ENCODE measurements around the gene LCNL1.

LCNL1 gene

DNA sequence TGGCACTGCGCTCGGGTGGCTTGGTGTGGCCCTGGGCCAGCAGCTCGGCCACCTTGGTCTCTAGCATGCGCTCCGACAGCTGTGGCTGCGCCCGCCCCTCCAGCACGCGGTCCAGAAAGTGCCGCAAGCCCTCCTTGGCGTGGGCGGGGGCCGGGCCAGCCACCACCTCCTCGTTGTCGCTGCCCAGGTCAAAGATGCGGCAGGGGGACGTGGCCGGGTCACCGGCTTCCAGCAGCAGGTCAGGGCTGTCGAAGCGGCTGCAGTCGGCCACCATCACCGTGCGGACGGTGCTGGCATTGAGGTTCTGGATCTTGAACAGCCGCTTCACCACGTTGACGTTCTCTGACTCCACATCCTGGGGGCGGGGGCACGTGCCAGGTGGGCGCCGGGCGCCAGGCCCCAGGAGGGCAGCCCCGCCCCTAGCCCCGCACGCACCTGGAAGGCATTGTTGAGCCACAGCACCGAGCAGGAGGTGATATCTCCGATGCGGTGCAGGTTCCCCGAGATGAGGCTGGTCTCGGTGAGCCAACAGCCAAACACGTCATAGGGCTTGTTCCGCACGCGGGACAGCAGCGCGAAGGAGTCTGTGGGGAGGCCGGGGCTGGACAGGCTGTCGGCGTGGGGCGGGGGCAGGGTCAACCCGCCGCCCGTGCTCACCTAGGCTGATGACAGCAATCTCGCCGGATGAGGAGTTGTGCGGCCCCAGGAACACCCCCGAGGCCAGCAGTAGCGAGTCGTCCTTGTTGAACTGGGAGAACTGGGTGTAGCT lies 40.5 kb upstream of the LCNL1 start:
- Histone ChIP-seq H3K36me3 (ENCODE audit: control insufficient read depth in 2 of 2, insufficient read depth in 2 of 2, low read length in 2 of 2) (peaks cover 28 to 34% of the 10 kb centered on the region in 2 donors), H3K9ac (ENCODE audit: low read length in 2 of 2) (no peak overlapping the region), H3K27ac (ENCODE audit: low read length) (no peak overlapping the region), H3K4me3 (ENCODE audit: low read length in 2 of 2) (no peak overlapping the region), H3K4me1 (ENCODE audit: control insufficient read depth, insufficient read depth, low read length) (peaks cover 18% of the 10 kb centered on the region), H3K27me3 (ENCODE audit: control insufficient read depth in 1 of 2, insufficient read depth in 2 of 2, low read length in 2 of 2) (no peaks in the 10 kb centered on the region), H3K9me3 (ENCODE audit: control insufficient read depth in 2 of 2, low read length in 2 of 2) (no peaks in the 10 kb centered on the region)

DNA sequence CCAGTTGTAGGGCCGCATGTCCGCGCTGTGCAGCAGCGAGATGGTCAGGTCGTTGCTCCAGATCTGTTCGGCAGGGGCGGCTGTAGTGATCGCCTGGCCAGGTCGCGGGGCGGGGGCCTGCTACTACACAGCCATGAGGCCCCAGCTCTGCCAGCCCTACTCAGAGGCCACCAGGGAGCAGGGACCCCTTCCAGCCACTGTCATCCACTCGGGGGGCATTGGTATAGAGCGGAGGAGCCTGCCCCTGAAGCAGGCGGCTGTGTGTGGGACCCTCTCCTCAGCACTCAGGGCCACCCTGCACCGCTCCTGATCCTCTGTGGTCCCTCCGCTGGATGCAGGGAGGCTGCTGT lies 39.9 kb upstream of the LCNL1 start:
- H3K36me3 ChIP-seq (ENCODE audit: control insufficient read depth in 2 of 2, insufficient read depth in 2 of 2, low read length in 2 of 2) = peaks cover 28 to 34% of the 10 kb centered on the region in 2 donors
- H3K9me3 ChIP-seq (ENCODE audit: control insufficient read depth in 2 of 2, low read length in 2 of 2) = no peaks in the 10 kb centered on the region
- peaks cover 21% of the 10 kb centered on the region for H3K4me1 ChIP-seq (ENCODE audit: control insufficient read depth, insufficient read depth, low read length)
- H3K9ac ChIP-seq (ENCODE audit: low read length in 2 of 2) = no peak overlapping the region
- H3K27ac ChIP-seq (ENCODE audit: low read length) = no peak overlapping the region
- no peaks in the 10 kb centered on the region for H3K27me3 ChIP-seq (ENCODE audit: control insufficient read depth in 1 of 2, insufficient read depth in 2 of 2, low read length in 2 of 2)
- H3K4me3 ChIP-seq (ENCODE audit: low read length in 2 of 2) = no peak overlapping the region

DNA sequence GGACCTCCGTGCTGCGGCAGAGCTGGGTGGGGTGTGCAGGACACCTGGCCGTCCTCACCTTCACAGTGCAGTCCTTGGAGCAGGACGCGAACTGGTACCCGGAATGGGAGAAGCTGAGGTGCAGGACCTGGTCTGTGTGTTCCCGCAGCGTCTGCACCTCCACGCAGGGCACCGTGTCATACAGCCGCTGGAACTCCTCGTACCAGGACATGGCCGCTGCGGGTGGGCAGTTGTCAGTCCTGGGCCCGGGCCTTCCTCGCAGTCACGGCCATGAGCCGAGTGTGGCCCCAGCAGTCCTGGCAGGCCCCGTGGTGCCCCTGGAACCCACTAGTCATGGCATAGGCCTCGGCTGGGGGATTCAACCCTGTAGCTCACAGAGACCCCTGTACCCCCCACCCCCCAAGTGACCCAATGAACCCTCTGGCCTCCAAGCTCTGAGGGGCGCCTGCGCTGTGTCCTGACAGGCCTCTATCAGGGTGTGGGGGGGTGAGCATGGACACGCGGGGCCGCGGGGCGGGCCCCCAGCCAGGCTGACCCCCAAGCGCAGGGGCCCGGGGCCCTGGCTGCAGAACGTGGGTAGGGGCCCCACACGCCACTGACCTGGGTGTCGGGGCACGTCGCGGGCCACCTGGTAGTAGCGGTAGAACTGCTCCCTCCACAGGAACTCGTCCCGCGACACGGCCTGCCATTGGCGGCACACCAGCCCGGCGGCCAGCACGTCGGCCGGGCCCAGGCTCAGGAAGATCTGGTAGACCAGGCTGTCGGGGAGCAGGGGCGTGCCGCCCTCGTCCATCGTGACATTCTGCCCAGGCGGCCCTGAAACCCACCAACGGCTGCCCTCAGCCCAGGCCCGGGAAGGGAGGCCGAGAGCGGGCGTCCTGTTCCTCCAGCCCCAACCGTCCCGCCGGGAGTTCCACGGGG lies 39.2 kb upstream of the LCNL1 start:
- Histone ChIP-seq H3K4me3 (ENCODE audit: low read length in 2 of 2) (peak overlapping the region; percentile 75 to 87), H3K27me3 (ENCODE audit: control insufficient read depth in 1 of 2, insufficient read depth in 2 of 2, low read length in 2 of 2) (no peaks in the 10 kb centered on the region), H3K36me3 (ENCODE audit: control insufficient read depth in 2 of 2, insufficient read depth in 2 of 2, low read length in 2 of 2) (peaks cover 28 to 34% of the 10 kb centered on the region in 2 donors), H3K9me3 (ENCODE audit: control insufficient read depth in 2 of 2, low read length in 2 of 2) (no peaks in the 10 kb centered on the region), H3K4me1 (ENCODE audit: control insufficient read depth, insufficient read depth, low read length) (peaks cover 23% of the 10 kb centered on the region), H3K9ac (ENCODE audit: low read length in 2 of 2) (peak overlapping the region; percentile 68 to 78), H3K27ac (ENCODE audit: low read length) (peak overlapping the region; percentile 37)

- Histone ChIP-seq H3K4me3 (ENCODE audit: low read length in 2 of 2) (peak overlapping the region; percentile 75 to 87), H3K36me3 (ENCODE audit: control insufficient read depth in 2 of 2, insufficient read depth in 2 of 2, low read length in 2 of 2) (peaks cover 24 to 33% of the 10 kb centered on the region in 2 donors), H3K9ac (ENCODE audit: low read length in 2 of 2) (peak overlapping the region; percentile 68 to 78), H3K9me3 (ENCODE audit: control insufficient read depth in 2 of 2, low read length in 2 of 2) (no peaks in the 10 kb centered on the region), H3K4me1 (ENCODE audit: control insufficient read depth, insufficient read depth, low read length) (peaks cover 24% of the 10 kb centered on the region), H3K27ac (ENCODE audit: low read length) (peak overlapping the region; percentile 37), H3K27me3 (ENCODE audit: control insufficient read depth in 1 of 2, insufficient read depth in 2 of 2, low read length in 2 of 2) (no peaks in the 10 kb centered on the region)
Observed at GRCh38 chr9:136944212-136944518, 38.6 kb upstream of the LCNL1 start.

GRCh38 chr9:136944519-136945332 lies 38.1 kb upstream of the LCNL1 start, which contains the start of the genes C8G and FBXW5:
C8G (plus strand) TSS chr9:136945243; CDS start chr9:136945321, 78 bp downstream.
FBXW5 (minus strand) TSS chr9:136944738; CDS start chr9:136944083, 655 bp downstream.
- H3K9me3 ChIP-seq (ENCODE audit: control insufficient read depth in 2 of 2, low read length in 2 of 2) = no peaks in the 10 kb centered on the region
- peak within 1 kb of the TSS; percentile 37 for H3K27ac ChIP-seq (ENCODE audit: low read length)
- peak within 1 kb of the TSS; percentile 75 to 87 for H3K4me3 ChIP-seq (ENCODE audit: low read length in 2 of 2)
- peaks cover 20 to 27% of the 10 kb centered on the region in 2 donors for H3K36me3 ChIP-seq (ENCODE audit: control insufficient read depth in 2 of 2, insufficient read depth in 2 of 2, low read length in 2 of 2)
- peak within 1 kb of the TSS; percentile 68 to 78 for H3K9ac ChIP-seq (ENCODE audit: low read length in 2 of 2)
- no peaks in the 10 kb centered on the region for H3K27me3 ChIP-seq (ENCODE audit: control insufficient read depth in 1 of 2, insufficient read depth in 2 of 2, low read length in 2 of 2)
- H3K4me1 ChIP-seq (ENCODE audit: control insufficient read depth, insufficient read depth, low read length) = peaks cover 29% of the 10 kb centered on the region

- no peak overlapping the region for H3K27ac ChIP-seq (ENCODE audit: low read length)
Observed at GRCh38 chr9:136945333-136946227, 37.2 kb upstream of the LCNL1 start.

DNA sequence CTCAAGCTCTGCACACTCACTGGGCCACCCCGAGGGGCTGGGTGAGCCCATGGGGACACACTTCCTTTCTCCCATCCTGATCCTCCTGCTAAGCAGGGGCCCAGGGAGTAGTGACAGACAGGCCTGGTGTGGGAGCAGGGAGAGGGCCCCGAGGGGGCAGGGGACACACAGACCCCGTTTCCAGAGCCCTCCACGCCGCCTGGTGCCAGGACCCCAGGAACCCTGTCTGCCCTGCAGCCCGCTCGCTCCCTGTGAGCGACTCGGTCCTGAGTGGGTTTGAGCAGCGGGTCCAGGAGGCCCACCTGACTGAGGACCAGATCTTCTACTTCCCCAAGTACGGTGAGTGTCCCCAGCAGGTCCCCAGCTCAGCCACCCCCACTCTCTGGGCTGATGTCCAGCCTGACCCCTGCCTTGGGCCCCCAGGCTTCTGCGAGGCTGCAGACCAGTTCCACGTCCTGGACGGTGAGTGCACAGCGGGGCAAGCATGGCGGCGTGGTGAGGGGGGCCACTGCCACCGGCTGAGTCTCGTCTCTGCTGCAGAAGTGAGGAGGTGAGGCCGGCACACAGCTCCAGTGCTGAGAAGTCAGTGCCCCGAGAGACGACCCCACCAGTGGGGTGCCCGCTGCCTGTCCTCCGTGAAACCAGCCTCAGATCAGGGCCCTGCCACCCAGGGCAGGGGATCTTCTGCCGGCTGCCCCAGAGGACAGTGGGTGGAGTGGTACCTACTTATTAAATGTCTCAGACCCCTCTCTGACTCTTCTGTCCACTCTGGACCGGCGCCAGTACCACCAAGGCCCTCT lies 36.4 kb upstream of the LCNL1 start:
- Histone ChIP-seq H3K27ac (ENCODE audit: low read length) (no peak overlapping the region), H3K27me3 (ENCODE audit: control insufficient read depth in 1 of 2, insufficient read depth in 2 of 2, low read length in 2 of 2) (no peaks in the 10 kb centered on the region), H3K9ac (ENCODE audit: low read length in 2 of 2) (no peak overlapping the region), H3K36me3 (ENCODE audit: control insufficient read depth in 2 of 2, insufficient read depth in 2 of 2, low read length in 2 of 2) (peaks cover 11 to 12% of the 10 kb centered on the region in 2 donors), H3K4me1 (ENCODE audit: control insufficient read depth, insufficient read depth, low read length) (peaks cover 39% of the 10 kb centered on the region), H3K4me3 (ENCODE audit: low read length in 2 of 2) (no peak overlapping the region), H3K9me3 (ENCODE audit: control insufficient read depth in 2 of 2, low read length in 2 of 2) (no peaks in the 10 kb centered on the region)

More at GRCh38 chr9:136945333-136946227, 37.2 kb upstream of the LCNL1 start:
- no peaks in the 10 kb centered on the region for H3K27me3 ChIP-seq (ENCODE audit: control insufficient read depth in 1 of 2, insufficient read depth in 2 of 2, low read length in 2 of 2)
- H3K4me1 ChIP-seq (ENCODE audit: control insufficient read depth, insufficient read depth, low read length) = peaks cover 37% of the 10 kb centered on the region
- no peak overlapping the region for H3K4me3 ChIP-seq (ENCODE audit: low read length in 2 of 2)
- H3K36me3 ChIP-seq (ENCODE audit: control insufficient read depth in 2 of 2, insufficient read depth in 2 of 2, low read length in 2 of 2) = peaks cover 16 to 19% of the 10 kb centered on the region in 2 donors
- H3K9ac ChIP-seq (ENCODE audit: low read length in 2 of 2) = no peak overlapping the region
- H3K9me3 ChIP-seq (ENCODE audit: control insufficient read depth in 2 of 2, low read length in 2 of 2) = no peaks in the 10 kb centered on the region

- Histone ChIP-seq H3K27ac (ENCODE audit: low read length) (no peak overlapping the region), H3K9ac (ENCODE audit: low read length in 2 of 2) (no peak overlapping the region), H3K36me3 (ENCODE audit: control insufficient read depth in 2 of 2, insufficient read depth in 2 of 2, low read length in 2 of 2) (peaks cover 4 to 6% of the 10 kb centered on the region in 2 donors), H3K4me1 (ENCODE audit: control insufficient read depth, insufficient read depth, low read length) (peaks cover 39% of the 10 kb centered on the region), H3K4me3 (ENCODE audit: low read length in 2 of 2) (no peak overlapping the region), H3K9me3 (ENCODE audit: control insufficient read depth in 2 of 2, low read length in 2 of 2) (no peaks in the 10 kb centered on the region), H3K27me3 (ENCODE audit: control insufficient read depth in 1 of 2, insufficient read depth in 2 of 2, low read length in 2 of 2) (no peaks in the 10 kb centered on the region)
Observed at GRCh38 chr9:136947028-136947891, 35.5 kb upstream of the LCNL1 start.

Data from stomach smooth muscle (tissue), 2 donors.